ENCODE data around the gene CBLN2. TPM values are rescaled to one million over a fixed set of nuclear protein-coding genes. Genes with fewer than 3 reads are reported as not detected.

The CBLN2 gene
- not detected in 2 replicates for total RNA-seq

DNA sequence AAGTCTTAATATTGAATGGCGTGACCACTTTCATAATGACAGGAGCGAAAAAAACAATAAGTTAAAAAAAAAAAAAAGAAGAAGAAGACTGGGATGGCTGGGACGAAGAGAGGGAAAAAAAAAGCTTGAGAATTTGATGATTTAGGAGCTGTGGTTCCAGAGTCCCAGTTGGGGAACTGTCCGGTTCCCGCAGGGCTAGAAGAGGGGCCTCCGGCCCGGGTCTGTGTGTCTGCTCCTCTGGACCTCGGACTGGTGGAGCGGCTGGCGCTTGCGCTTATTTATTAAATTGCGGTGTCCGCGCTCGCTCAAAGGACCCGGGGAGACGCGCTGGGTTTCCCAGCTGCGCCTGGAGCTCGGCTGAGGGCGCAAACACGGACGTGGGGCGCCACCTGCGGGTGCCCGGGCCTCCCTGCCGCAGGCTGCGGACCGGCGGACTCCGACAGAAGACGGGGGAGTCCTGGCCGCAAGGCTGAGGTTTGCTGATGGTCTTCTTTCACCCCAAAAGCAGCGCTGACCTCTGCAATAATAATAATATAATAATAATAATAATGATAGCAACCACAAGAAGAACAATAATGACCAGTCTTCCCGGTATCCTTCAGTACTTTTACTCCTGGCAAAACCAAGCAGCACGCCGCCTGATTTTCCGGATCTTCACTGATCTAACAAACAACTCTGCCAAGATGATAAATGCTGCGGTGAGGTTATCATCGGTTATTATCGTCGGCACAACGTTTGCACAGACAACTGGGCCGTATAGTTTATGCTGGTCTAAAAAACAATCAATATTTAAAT is at the start of gene CBLN2:
TSS of gene CBLN2 (minus strand) at position 251 of the 795 bp plus-strand sequence. CDS start 2,182 bp downstream, outside the sequence.

